NCI-H2107 (cell line): ENCODE results near the gene MORN4.

Source experiments
- DNase-seq: peaks from one replicate; lab custom pipeline; 2025; lab: John Stamatoyannopoulos, UW

Gene MORN4

DNA sequence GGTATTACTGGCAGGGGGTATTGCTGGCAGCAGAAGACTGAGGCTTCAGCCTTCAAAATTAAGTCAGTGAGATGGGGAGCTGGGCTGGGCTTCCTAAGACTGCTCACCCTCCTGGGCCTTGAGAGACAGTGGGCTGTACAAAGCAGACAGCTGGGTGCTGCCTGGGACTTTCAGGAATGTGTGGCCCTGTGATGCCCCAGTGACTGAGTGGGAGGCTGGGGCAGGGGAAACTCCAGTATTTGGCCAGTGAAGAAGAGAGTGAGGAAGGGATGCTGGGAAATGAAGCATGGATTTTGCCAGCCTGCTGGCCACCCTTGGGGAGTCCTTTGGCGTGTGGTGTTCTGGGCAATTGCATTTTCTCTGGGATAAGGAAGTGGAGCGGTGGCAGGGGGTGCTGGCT lies 60.3 kb downstream of the MORN4 start:
- no peak for DNase-seq

- no peak for DNase-seq
Measured at GRCh38 chr10:97572214-97572989, 60.9 kb downstream of the MORN4 start, which contains the start of gene ANKRD2. ANKRD2 (plus strand) TSS chr10:97572779; CDS start chr10:97572789, 10 bp downstream.

- DNase-seq = no peak
Measured at GRCh38 chr10:97571622-97572021, 61.7 kb downstream of the MORN4 start.

DNA sequence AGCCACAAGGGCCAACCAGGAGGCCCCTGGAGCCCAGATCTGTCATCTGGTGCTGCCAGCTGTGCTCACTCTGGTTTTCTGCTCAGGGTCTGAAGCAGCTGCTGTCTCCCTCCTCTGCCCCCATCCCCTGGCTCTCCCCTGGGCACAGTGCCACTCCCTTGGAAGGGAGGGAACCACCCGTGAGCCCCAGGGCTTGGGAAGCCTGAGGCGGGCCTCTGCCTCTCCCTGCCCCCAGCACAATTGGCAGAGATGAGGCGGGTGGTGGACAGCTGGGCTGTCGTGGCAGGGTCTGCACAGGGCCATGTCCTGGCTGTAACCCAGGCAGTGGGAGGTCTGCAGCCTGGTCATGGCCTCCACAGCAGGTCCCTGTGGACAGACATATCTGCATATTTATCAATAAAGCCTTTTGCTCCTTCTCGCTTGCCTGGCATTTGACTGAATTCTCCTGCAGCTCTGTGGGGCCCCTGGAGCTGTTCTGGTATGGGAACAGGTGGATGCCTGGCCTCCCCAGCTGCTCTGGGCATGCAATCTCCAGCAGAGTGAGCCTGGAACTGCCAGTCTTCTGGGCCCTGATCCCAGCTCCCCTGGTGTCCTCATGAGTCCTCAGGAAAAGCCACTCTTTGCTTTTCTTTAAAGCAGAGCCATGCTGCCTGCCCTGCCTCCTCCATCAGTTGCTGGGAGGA lies 62.4 kb downstream of the MORN4 start:
- DNase-seq = no peak

GRCh38 chr10:97570146-97570788 lies 63.0 kb downstream of the MORN4 start:
- DNase-seq = no peak

DNA sequence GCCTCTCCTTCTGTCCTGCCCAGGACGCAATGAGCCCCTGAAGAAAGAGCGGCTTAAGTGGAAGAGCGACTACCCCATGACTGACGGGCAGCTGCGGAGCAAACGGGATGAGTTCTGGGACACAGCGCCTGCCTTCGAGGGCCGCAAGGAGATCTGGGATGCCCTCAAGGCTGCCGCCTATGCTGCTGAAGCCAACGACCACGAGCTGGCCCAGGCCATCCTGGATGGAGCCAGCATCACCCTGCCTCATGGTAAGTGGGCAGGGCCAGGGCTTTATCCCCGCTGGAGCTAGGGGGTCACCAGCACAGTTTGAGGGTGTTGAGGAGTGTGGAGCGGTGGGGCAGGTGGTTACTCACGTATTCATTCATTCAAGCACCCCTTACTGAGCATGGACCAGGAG lies 65.4 kb downstream of the MORN4 start:
- no peak for DNase-seq

GRCh38 chr10:97566336-97566996 lies 66.8 kb downstream of the MORN4 start:
- DNase-seq = no peak

GRCh38 chr10:97564776-97565175 lies 68.5 kb downstream of the MORN4 start:
- DNase-seq = no peak
